Psoas muscle (tissue), 8 donors: ENCODE measurements around the gene MDH2. TPM values are rescaled to one million over a fixed set of nuclear protein-coding genes. Genes with fewer than 3 reads are reported as not detected.
"Not testable (repeated sequence)": the region's sequence is repeated elsewhere in the genome, so short reads cannot be mapped to it uniquely, and the experiment has no call there.

ENCODE experiments used
- ATAC-seq, 4 donors: fragments of 200-7000 bp; cut with Tn5 transposase; one replicate each; pipeline ENCODE4 v1.9.1; 2020; ENCODE audit warnings: moderate library complexity in 3 of 4, mild to moderate bottlenecking in 2 of 4
- DNase-seq, 2 donors: peaks; one replicate each; pipeline ENCODE4 v3.0.0-alpha.2; 2020
- H3K27ac ChIP-seq: fragments of 200-600 bp; one replicate; pipeline ENCODE4 v1.8.0; 2022
- H3K27me3 ChIP-seq, 3 donors: fragments of 200-600 bp in 1 of 3; one replicate each; pipeline versions ENCODE4 v1.6.1 to v1.8.0; 2013 to 2022; ENCODE audit warnings: low read length in 2 of 3, mild to moderate bottlenecking in 2 of 3, moderate library complexity in 1 of 3; ENCODE audit not compliant: insufficient read depth in 3 of 3
- H3K36me3 ChIP-seq, 2 donors: fragments of 200-600 bp in 1 of 2; one replicate each; pipeline versions ENCODE4 v1.6.1 to v1.8.0; 2013 to 2022; ENCODE audit warnings: low read depth in 1 of 2, mild to moderate bottlenecking in 1 of 2, moderate library complexity in 1 of 2; ENCODE audit not compliant: insufficient read depth in 1 of 2
- H3K4me1 ChIP-seq: fragments of 200-600 bp; one replicate; pipeline ENCODE4 v1.8.0; 2022
- H3K4me3 ChIP-seq: fragments of 200-600 bp; one replicate; pipeline ENCODE4 v1.8.0; 2022; ENCODE audit warnings: mild to moderate bottlenecking
- H3K9me3 ChIP-seq: fragments of 200-600 bp; one replicate; pipeline ENCODE4 v1.8.0; 2022
- CTCF ChIP-seq: fragments of 200-600 bp; IDR thresholded peaks from one replicate; pipeline ENCODE4 v1.8.0; 2022; ENCODE audit warnings: antibody characterized with exemption
- WGBS, 3 donors: extraction: QIAGEN DNeasy Blood & Tissue Kit; methylation state at CpG; one replicate each; pipeline versions ENCODE4 v1.1.6 to v1.1.7; 2013; 5-methylcytosine and 5-hydroxymethylcytosine counted together
- intact Hi-C, 2 donors: fragments of 100-400 bp; cut with DNase I; formaldehyde crosslinking; loops; one replicate each; pipeline versions ENCODE4 v1.11.0 to v1.14.2; 2022
- polyA plus RNA-seq, 3 donors: library from polyadenylated mRNA; stranded (reverse); fragments of 200-250 nt; gene quantifications; one replicate each; pipeline ENCODE4 v1.2.3, GENCODE V29; 2013
- total RNA-seq, 4 donors: library from RNA; stranded (reverse); fragmentation: NEBNext Ultra II Directional in 2 of 4; extraction: Animal tissue kit (Norgen Biotek cat#: 25700) in 2 of 4; gene quantifications; one replicate each; pipeline versions ENCODE4 v1.2.1 to v1.2.4, GENCODE V29; 2021 to 2023
- donor health status: healthy with polysubstance abuse.
- donor health status: DM: no; HTN: no; CAD: no; lungs with moderate emphysema.
- donor health status: Bipolar disorder and iron deficiency.
- donor health status: healthy.
- donor health status: DM: yes; HTN: yes; CAD: no.
- donor health status: DM: no; HTN: no; CAD: no.
- donor health status: DM: no; HTN: no; CAD: no.
- donor health status: DM: yes; HTN: yes; CAD: no.

Gene MDH2
- total and polyA plus RNA-seq, 7 donors, result 385 to 621 (median 483) TPM

GRCh38 chr7:76106893-76107292, 59.0 kb downstream of the MDH2 start:
- Histone ChIP-seq H3K9me3 (no peaks in the 10 kb centered on the region), H3K27me3 (no peaks in the 10 kb centered on the region), H3K27ac (no peak overlapping the region), H3K4me1 (no peaks in the 10 kb centered on the region), H3K4me3 (no peak overlapping the region), H3K36me3 (no peaks in the 10 kb centered on the region)
- WGBS, 3 donors, result 67 to 73% (median 70%) methylated on average over 5 of the region's 5 CpGs
- DNase-seq, result no peak
- TF ChIP-seq CTCF, result no peak
- no peak for ATAC-seq
- intact Hi-C loops, result no loop called here

- intact Hi-C loops, result no loop called here
- no peak for TF ChIP-seq CTCF
- no peaks in the 10 kb centered on the region for H3K36me3 ChIP-seq
- no peak overlapping the region for H3K4me3 ChIP-seq
- no peaks in the 10 kb centered on the region for H3K27me3 ChIP-seq
- no peak for DNase-seq
- no peaks in the 10 kb centered on the region for H3K9me3 ChIP-seq
- 56 to 65% (median 64%) methylated on average over 11 of the region's 11 CpGs for WGBS, 3 donors
- H3K27ac ChIP-seq, result no peak overlapping the region
- ATAC-seq, result peak in 1 of 4 donors; percentile 31
- no peaks in the 10 kb centered on the region for H3K4me1 ChIP-seq
Measured at GRCh38 chr7:76108540-76109233, 60.8 kb downstream of the MDH2 start.

GRCh38 chr7:76113042-76113630, 65.2 kb downstream of the MDH2 start:
- H3K4me3 ChIP-seq, ATAC-seq, intact Hi-C loops, H3K9me3 ChIP-seq, H3K36me3 ChIP-seq, H3K27me3 ChIP-seq, DNase-seq, H3K4me1 ChIP-seq, H3K27ac ChIP-seq: not testable (repeated sequence)
- 79 to 83% (median 82%) methylated on average over 9 of the region's 9 CpGs for WGBS, 3 donors

- H3K4me3 ChIP-seq, ATAC-seq, intact Hi-C loops, H3K9me3 ChIP-seq, H3K36me3 ChIP-seq, H3K4me1 ChIP-seq, H3K27me3 ChIP-seq, H3K27ac ChIP-seq, DNase-seq: not testable (repeated sequence)
- 74 to 83% (median 81%) methylated on average over 1 of the region's 1 CpG for WGBS, 3 donors
Measured at GRCh38 chr7:76114742-76115141, 66.8 kb downstream of the MDH2 start.

Other genes with a start within 250 kb of the MDH2 start
- gene CCL24, start 234.3 kb upstream of the MDH2 start, total RNA-seq, result not detected
- not detected for gene CCL24, start 234.3 kb upstream of the MDH2 start, polyA plus RNA-seq
- gene RHBDD2, start 169.1 kb upstream of the MDH2 start, total RNA-seq, result 10 to 100 TPM; 18.3 to 32.0 (median 24.6) TPM
- 10 to 100 TPM; 26.5 to 38.9 (median 30.7) TPM for gene RHBDD2, start 169.1 kb upstream of the MDH2 start, polyA plus RNA-seq
- gene POR, start 133.0 kb upstream of the MDH2 start, total RNA-seq, result 100 to 1,000 TPM in 2 of 4 donors, 10 to 100 TPM in 2; 48.8 to 206 (median 117) TPM
- 100 to 1,000 TPM in 2 of 3 donors, 10 to 100 TPM in 1; 81.4 to 288 (median 138) TPM for gene POR, start 133.0 kb upstream of the MDH2 start, polyA plus RNA-seq
- gene TMEM120A, start 53.5 kb upstream of the MDH2 start, total RNA-seq, result 100 to 1,000 TPM in 1 of 4 donors, 10 to 100 TPM in 3; 70.1 to 103 (median 87.1) TPM
- gene TMEM120A, start 53.5 kb upstream of the MDH2 start, polyA plus RNA-seq, result 100 to 1,000 TPM; 106 to 185 (median 107) TPM
- gene STYXL1, start 106 bp upstream of the MDH2 start, total RNA-seq, result 10 to 100 TPM in 3 of 4 donors, 1 to 10 TPM in 1; 6.6 to 42.3 (median 14.1) TPM
- 10 to 100 TPM in 2 of 3 donors, 1 to 10 TPM in 1; 9.5 to 67.5 (median 39.9) TPM for gene STYXL1, start 106 bp upstream of the MDH2 start, polyA plus RNA-seq
- 1 to 10 TPM in 2 of 4 donors, under 1 TPM in 2; 0.66 to 1.9 (median 1.1) TPM for gene SRRM3, start 153.8 kb downstream of the MDH2 start, total RNA-seq
- gene SRRM3, start 153.8 kb downstream of the MDH2 start, polyA plus RNA-seq, result 1 to 10 TPM in 1 of 3 donors, under 1 TPM in 2; 0.48 to 5.4 (median 0.49) TPM